ENCODE data around the gene SLC37A1. TPM values are rescaled to one million over a fixed set of nuclear protein-coding genes. Genes with fewer than 3 reads are reported as not detected.

Gene SLC37A1
- total RNA-seq, 2 donors from 2014 or later: 17.2 to 22.5 TPM

GRCh38 chr21:42541618-42542017 lies 28.0 kb downstream of the SLC37A1 start:
- Mint-ChIP-seq H3K4me3 (no peak overlapping the region), H3K27me3 (no peaks in the 10 kb centered on the region), H3K9me3 (no peaks in the 10 kb centered on the region), H3K36me3 (no peaks in the 10 kb centered on the region), H3K4me1 (ENCODE audit: low read depth in 2 of 2) (peaks cover 9 to 15% of the 10 kb centered on the region in 2 donors), H3K27ac (no peak overlapping the region)
- ATAC-seq (no peak), DNase-seq (ENCODE audit: low spot score) (no peak)

- Mint-ChIP-seq H3K9me3 (no peaks in the 10 kb centered on the region), H3K4me3 (no peak overlapping the region), H3K27me3 (no peaks in the 10 kb centered on the region), H3K27ac (no peak overlapping the region), H3K4me1 (ENCODE audit: low read depth in 2 of 2) (peaks cover 9 to 15% of the 10 kb centered on the region in 2 donors), H3K36me3 (no peaks in the 10 kb centered on the region)
- no peak for ATAC-seq
- DNase-seq (ENCODE audit: low spot score): no peak
Measured at GRCh38 chr21:42542196-42542595, 28.5 kb downstream of the SLC37A1 start.

GRCh38 chr21:42542596-42542995 lies 28.9 kb downstream of the SLC37A1 start:
- no peak for ATAC-seq
- no peaks in the 10 kb centered on the region for H3K27me3 Mint-ChIP-seq
- H3K27ac Mint-ChIP-seq: no peak overlapping the region
- H3K36me3 Mint-ChIP-seq: no peaks in the 10 kb centered on the region
- no peak overlapping the region for H3K4me3 Mint-ChIP-seq
- no peak for DNase-seq (ENCODE audit: low spot score)
- H3K4me1 Mint-ChIP-seq (ENCODE audit: low read depth in 2 of 2): peaks cover 9 to 15% of the 10 kb centered on the region in 2 donors
- H3K9me3 Mint-ChIP-seq: no peaks in the 10 kb centered on the region

GRCh38 chr21:42543106-42543847 lies 29.6 kb downstream of the SLC37A1 start:
- no peak for DNase-seq (ENCODE audit: low spot score)
- no peak for ATAC-seq
- Mint-ChIP-seq H3K27me3 (no peaks in the 10 kb centered on the region), H3K36me3 (peaks cover 2% of the 10 kb centered on the region), H3K4me1 (ENCODE audit: low read depth in 2 of 2) (peaks cover 9 to 15% of the 10 kb centered on the region in 2 donors), H3K27ac (no peak overlapping the region), H3K9me3 (no peaks in the 10 kb centered on the region), H3K4me3 (no peak overlapping the region)

GRCh38 chr21:42544544-42544943 lies 30.9 kb downstream of the SLC37A1 start:
- Mint-ChIP-seq H3K4me3 (no peak overlapping the region), H3K36me3 (peaks cover 6% of the 10 kb centered on the region), H3K27me3 (no peaks in the 10 kb centered on the region), H3K4me1 (ENCODE audit: low read depth in 2 of 2) (peaks cover 9 to 15% of the 10 kb centered on the region in 2 donors), H3K27ac (no peak overlapping the region), H3K9me3 (no peaks in the 10 kb centered on the region)
- ATAC-seq (no peak), DNase-seq (ENCODE audit: low spot score) (no peak)

GRCh38 chr21:42545317-42545716 lies 31.7 kb downstream of the SLC37A1 start:
- ATAC-seq (no peak), DNase-seq (ENCODE audit: low spot score) (no peak)
- Mint-ChIP-seq H3K27ac (no peak overlapping the region), H3K27me3 (no peaks in the 10 kb centered on the region), H3K9me3 (no peaks in the 10 kb centered on the region), H3K4me1 (ENCODE audit: low read depth in 2 of 2) (peaks cover 9 to 11% of the 10 kb centered on the region in 2 donors), H3K36me3 (peaks cover 11% of the 10 kb centered on the region), H3K4me3 (no peak overlapping the region)

- Mint-ChIP-seq H3K4me1 (ENCODE audit: low read depth in 2 of 2) (peaks cover 9 to 11% of the 10 kb centered on the region in 2 donors), H3K27ac (no peak overlapping the region), H3K36me3 (peaks cover 11% of the 10 kb centered on the region), H3K27me3 (no peaks in the 10 kb centered on the region), H3K9me3 (no peaks in the 10 kb centered on the region), H3K4me3 (no peak overlapping the region)
- ATAC-seq (peak in 1 of 2 donors; percentile 18), DNase-seq (ENCODE audit: low spot score) (no peak)
Measured at GRCh38 chr21:42545745-42546144, 32.1 kb downstream of the SLC37A1 start.

GRCh38 chr21:42546433-42546832 lies 32.8 kb downstream of the SLC37A1 start:
- no peak for DNase-seq (ENCODE audit: low spot score)
- peaks cover 9 to 11% of the 10 kb centered on the region in 2 donors for H3K4me1 Mint-ChIP-seq (ENCODE audit: low read depth in 2 of 2)
- no peak overlapping the region for H3K27ac Mint-ChIP-seq
- peaks cover 11% of the 10 kb centered on the region for H3K36me3 Mint-ChIP-seq
- no peaks in the 10 kb centered on the region for H3K27me3 Mint-ChIP-seq
- no peak for ATAC-seq
- no peaks in the 10 kb centered on the region for H3K9me3 Mint-ChIP-seq
- no peak overlapping the region for H3K4me3 Mint-ChIP-seq

GRCh38 chr21:42547001-42547905 lies 33.6 kb downstream of the SLC37A1 start:
- DNase-seq (ENCODE audit: low spot score) (no peak), ATAC-seq (peak in 1 of 2 donors; percentile 24)
- Mint-ChIP-seq H3K27ac (no peak overlapping the region), H3K9me3 (no peaks in the 10 kb centered on the region), H3K27me3 (no peaks in the 10 kb centered on the region), H3K4me3 (no peak overlapping the region), H3K36me3 (peaks cover 11% of the 10 kb centered on the region), H3K4me1 (ENCODE audit: low read depth in 2 of 2) (peaks cover 9 to 11% of the 10 kb centered on the region in 2 donors)

- DNase-seq (ENCODE audit: low spot score): no peak
- H3K36me3 Mint-ChIP-seq: peaks cover 11% of the 10 kb centered on the region
- H3K4me3 Mint-ChIP-seq: no peak overlapping the region
- peak in 1 of 2 donors; percentile 28 for ATAC-seq
- no peak overlapping the region for H3K27ac Mint-ChIP-seq
- peaks cover 9 to 11% of the 10 kb centered on the region in 2 donors for H3K4me1 Mint-ChIP-seq (ENCODE audit: low read depth in 2 of 2)
- H3K27me3 Mint-ChIP-seq: no peaks in the 10 kb centered on the region
- no peaks in the 10 kb centered on the region for H3K9me3 Mint-ChIP-seq
Measured at GRCh38 chr21:42547906-42548365, 34.3 kb downstream of the SLC37A1 start.

GRCh38 chr21:42548687-42549406 lies 35.2 kb downstream of the SLC37A1 start:
- H3K27ac Mint-ChIP-seq: peak overlapping the region in 1 of 2 donors; percentile 26
- ATAC-seq: no peak
- H3K4me3 Mint-ChIP-seq: no peak overlapping the region
- H3K27me3 Mint-ChIP-seq: no peaks in the 10 kb centered on the region
- H3K9me3 Mint-ChIP-seq: no peaks in the 10 kb centered on the region
- DNase-seq (ENCODE audit: low spot score): peak; percentile 32
- H3K4me1 Mint-ChIP-seq (ENCODE audit: low read depth in 2 of 2): peaks cover 9 to 11% of the 10 kb centered on the region in 2 donors
- H3K36me3 Mint-ChIP-seq: peaks cover 11% of the 10 kb centered on the region

GRCh38 chr21:42550817-42551216 lies 37.2 kb downstream of the SLC37A1 start:
- DNase-seq (ENCODE audit: low spot score): peak; percentile 0

More at GRCh38 chr21:42550817-42551216, 37.2 kb downstream of the SLC37A1 start:
- Mint-ChIP-seq H3K4me1 (ENCODE audit: low read depth in 2 of 2) (no peaks in the 10 kb centered on the region), H3K9me3 (no peaks in the 10 kb centered on the region), H3K27ac (no peak overlapping the region), H3K4me3 (no peak overlapping the region), H3K27me3 (no peaks in the 10 kb centered on the region), H3K36me3 (peaks cover 15% of the 10 kb centered on the region)
- ATAC-seq: no peak
